Loucy (cell line): ENCODE results near the gene CHCHD6.

Experiments
- CTCF ChIP-seq: fragments of 200-600 bp; sonication (generic); conservative IDR thresholded peaks from 2 replicates; pipeline ENCODE4 v1.5.1; 2014; ENCODE audit warnings: mild to moderate bottlenecking, antibody characterized with exemption, low read length
- EZH2phosphoT487 ChIP-seq: fragments of 200-600 bp; IDR thresholded peaks from 2 replicates; pipeline ENCODE4 v1.6.1; 2018; ENCODE audit warnings: antibody characterized with exemption, mild to moderate bottlenecking, moderate library complexity, borderline replicate concordance

- TF ChIP-seq CTCF (no peak), EZH2phosphoT487 (no peak)
Observed at GRCh38 chr3:126718561-126719445, 14.8 kb downstream of the CHCHD6 start.
